ENCODE data around the gene EXOC3L4. TPM values are rescaled to one million over a fixed set of nuclear protein-coding genes. Genes with fewer than 3 reads are reported as not detected.
A peak's percentile ranks its signal among the peaks of the same experiment; 100 is the strongest.

Gene EXOC3L4
- total RNA-seq, 1 experiment from 2014 or later, result not detected

DNA sequence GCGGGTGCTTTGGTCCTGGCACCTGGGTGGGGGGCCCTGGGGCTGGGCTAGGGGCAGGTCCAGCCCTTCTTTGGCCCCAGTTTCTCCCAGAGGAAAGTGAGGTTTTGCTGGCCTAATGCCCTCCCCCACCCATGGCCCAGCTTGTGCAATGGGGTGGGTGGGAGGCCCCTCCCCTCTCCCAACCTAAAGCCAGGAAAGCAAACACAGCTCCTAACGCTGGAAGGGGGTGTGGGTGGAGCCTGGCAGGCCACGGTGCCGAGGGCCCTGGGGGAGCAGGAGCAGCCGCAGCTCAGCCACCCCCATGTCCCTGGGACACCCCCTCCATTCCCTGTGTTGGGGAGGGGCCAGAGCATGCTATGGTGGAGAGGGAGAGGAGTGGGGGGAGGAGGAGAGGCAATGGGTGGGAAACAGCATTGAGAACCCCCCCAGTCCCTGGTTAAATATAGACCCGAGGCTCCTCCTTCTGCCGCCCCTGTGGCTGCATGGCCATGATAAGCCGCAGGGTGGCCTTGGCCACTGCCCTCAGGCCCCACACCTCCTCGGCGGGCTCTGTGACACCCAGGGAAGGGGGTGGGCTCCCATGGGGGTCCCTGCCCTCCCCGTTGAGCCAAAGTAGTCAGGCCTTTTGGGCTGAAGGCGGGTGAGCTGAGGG lies 4.7 kb downstream of the EXOC3L4 start:
- POLR2A ChIA-PET, result interaction anchor here (0.7 to 1.5 kb wide), 2 partner anchors 22 to 235 kb away, joined by 3 read pairs; partner anchors contain the start of gene EIF5
- TF ChIP-seq CTCF (IDR thresholded peaks at IDR 0.05; ENCODE audit: unreplicated experiment), result no peak
- Mint-ChIP-seq H3K27me3 (ENCODE audit: insufficient read depth, unreplicated experiment) (no peaks in the 10 kb centered on the region), H3K27ac (ENCODE audit: low read depth, unreplicated experiment) (no peak overlapping the region), H3K9me3 (ENCODE audit: unreplicated experiment) (no peaks in the 10 kb centered on the region), H3K4me1 (ENCODE audit: insufficient read depth, unreplicated experiment) (peaks cover 4% of the 10 kb centered on the region), H3K4me3 (ENCODE audit: unreplicated experiment) (no peak overlapping the region), H3K36me3 (ENCODE audit: insufficient read depth, unreplicated experiment) (no peaks in the 10 kb centered on the region)
- intact Hi-C loops (cut with micrococcal nuclease), result no loop called here
- CTCF ChIA-PET, result interaction anchor here (0.7 to 1.1 kb wide), 2 partner anchors 28 to 250 kb away, joined by 3 read pairs; no protein-coding TSS in a partner anchor
- no TSS peak for BruUV-seq (replicated peaks)
- DNase-seq (ENCODE audit: unreplicated experiment), result no peak

- H3K9me3 Mint-ChIP-seq (ENCODE audit: unreplicated experiment), result no peaks in the 10 kb centered on the region
- ChIA-PET POLR2A (interaction anchor here (1.3 to 1.5 kb wide), 2 partner anchors 192 to 235 kb away, joined by 3 read pairs; partner anchors contain the start of gene EIF5), CTCF (interaction anchor here (0.6 to 2.7 kb wide), 8 partner anchors 10 to 392 kb away, joined by 3 to 17 read pairs (median 4); no protein-coding TSS in a partner anchor)
- BruUV-seq (replicated peaks), result no TSS peak
- no peaks in the 10 kb centered on the region for H3K36me3 Mint-ChIP-seq (ENCODE audit: insufficient read depth, unreplicated experiment)
- H3K4me3 Mint-ChIP-seq (ENCODE audit: unreplicated experiment), result no peak overlapping the region
- no peak for DNase-seq (ENCODE audit: unreplicated experiment)
- peaks cover 4% of the 10 kb centered on the region for H3K4me1 Mint-ChIP-seq (ENCODE audit: insufficient read depth, unreplicated experiment)
- intact Hi-C loops (cut with micrococcal nuclease), result no loop called here
- no peak for TF ChIP-seq CTCF (IDR thresholded peaks at IDR 0.05; ENCODE audit: unreplicated experiment)
- peaks cover 3% of the 10 kb centered on the region for H3K27me3 Mint-ChIP-seq (ENCODE audit: insufficient read depth, unreplicated experiment)
- no peak overlapping the region for H3K27ac Mint-ChIP-seq (ENCODE audit: low read depth, unreplicated experiment)
These were observed 5.3 kb downstream of the EXOC3L4 start for GRCh38 chr14:103099733-103100280.

GRCh38 chr14:103100281-103101121 lies 6.0 kb downstream of the EXOC3L4 start:
- BruUV-seq (replicated peaks), result no TSS peak
- ChIA-PET POLR2A (interaction anchor here (0.6 to 1.5 kb wide), 5 partner anchors 157 to 278 kb away, joined by 3 to 7 read pairs (median 3); partner anchors contain the start of gene EIF5), CTCF (interaction anchor here (0.6 to 2.7 kb wide), 14 partner anchors 8 to 476 kb away, joined by 3 to 17 read pairs (median 4); no protein-coding TSS in a partner anchor)
- H3K9me3 Mint-ChIP-seq (ENCODE audit: unreplicated experiment), result no peaks in the 10 kb centered on the region
- intact Hi-C loops (cut with micrococcal nuclease), result no loop called here
- no peak overlapping the region for H3K4me3 Mint-ChIP-seq (ENCODE audit: unreplicated experiment)
- peak; percentile 66 for DNase-seq (ENCODE audit: unreplicated experiment)
- no peak overlapping the region for H3K27ac Mint-ChIP-seq (ENCODE audit: low read depth, unreplicated experiment)
- H3K4me1 Mint-ChIP-seq (ENCODE audit: insufficient read depth, unreplicated experiment), result peaks cover 4% of the 10 kb centered on the region
- H3K36me3 Mint-ChIP-seq (ENCODE audit: insufficient read depth, unreplicated experiment), result no peaks in the 10 kb centered on the region
- no peak for TF ChIP-seq CTCF (IDR thresholded peaks at IDR 0.05; ENCODE audit: unreplicated experiment)
- peaks cover 10% of the 10 kb centered on the region for H3K27me3 Mint-ChIP-seq (ENCODE audit: insufficient read depth, unreplicated experiment)
